HEK293 (cell line): ENCODE results near the gene FOLR2.

Experiments used
- CTCF ChIA-PET: fragments of 350-600 bp; formaldehyde crosslinking; extraction: SDS; loops from one replicate; lab custom pipeline; 2021; ENCODE audit warnings: antibody characterized with exemption; lab: Yijun Ruan, JAX
- POLR2A ChIA-PET: fragments of 300-600 bp; formaldehyde crosslinking; extraction: SDS; loops from one replicate; lab custom pipeline; 2020; ENCODE audit warnings: antibody characterized with exemption, inconsistent platforms; lab: Yijun Ruan, JAX
- H3K27ac ChIP-seq: fragments of 200-500 bp; sonication (Bioruptor generic); 2 replicates; pipeline ENCODE4 v1.5.1; 2014; ENCODE audit warnings: low read depth, low read length, control low read depth, inconsistent platforms; ENCODE audit errors: extremely low read depth
- H3K36me3 ChIP-seq, 2 experiments: fragments of 200-500 bp in 1 of 2; sonication (Bioruptor generic) in 1 of 2; 1 replicate in 1 of 2; 2 replicates in 1 of 2; pipeline ENCODE4 v1.5.1; 2014 to 2017; ENCODE audit warnings: inconsistent platforms in 2 of 2, low read length in 2 of 2; ENCODE audit not compliant: control insufficient read depth in 2 of 2, insufficient read depth in 1 of 2
- H3K4me1 ChIP-seq: fragments of 200-500 bp; sonication (Bioruptor generic); 2 replicates; pipeline ENCODE4 v1.5.1; 2014; ENCODE audit warnings: mild to moderate bottlenecking, low read length, inconsistent platforms; ENCODE audit not compliant: control insufficient read depth, insufficient read depth
- H3K4me3 ChIP-seq: 2 replicates; pipeline ENCODE4 v1.5.1; 2011; ENCODE audit warnings: low read depth, mild to moderate bottlenecking, control low read depth, low read length, moderate library complexity
- H3K9me3 ChIP-seq: fragments of 200-500 bp; sonication (Bioruptor generic); 2 replicates; pipeline ENCODE4 v1.5.1; 2014; ENCODE audit warnings: low read depth, low read length, inconsistent platforms; ENCODE audit not compliant: control insufficient read depth, insufficient read depth
- BCL11B ChIP-seq: fragments of 450-650 bp; formaldehyde crosslinking; IDR thresholded peaks from 2 replicates; pipeline ENCODE4 v1.5.1; 2016; ENCODE audit warnings: low read depth, missing biosample characterization, missing genetic modification characterization
- GLIS1 ChIP-seq: fragments of 450-650 bp; formaldehyde crosslinking; IDR thresholded peaks from 2 replicates; pipeline ENCODE4 v1.5.1; 2016; ENCODE audit warnings: missing biosample characterization, missing genetic modification characterization
- KLF1 ChIP-seq: fragments of 450-650 bp; formaldehyde crosslinking; IDR thresholded peaks from 2 replicates; pipeline ENCODE4 v1.5.1; 2016; ENCODE audit warnings: missing biosample characterization, missing genetic modification characterization
- KLF9 ChIP-seq: fragments of 450-650 bp; formaldehyde crosslinking; IDR thresholded peaks from 2 replicates; pipeline ENCODE4 v1.5.1; 2016; ENCODE audit warnings: missing biosample characterization, missing genetic modification characterization, low read depth
- SP2 ChIP-seq: fragments of 450-650 bp; formaldehyde crosslinking; IDR thresholded peaks from 2 replicates; pipeline ENCODE4 v1.5.1; 2016; ENCODE audit warnings: missing biosample characterization, missing genetic modification characterization
- WT1 ChIP-seq: fragments of 450-650 bp; formaldehyde crosslinking; IDR thresholded peaks from 2 replicates; pipeline ENCODE4 v1.5.1; 2016; ENCODE audit warnings: missing biosample characterization, missing genetic modification characterization
- ZBTB7A ChIP-seq: fragments of 450-650 bp; formaldehyde crosslinking; IDR thresholded peaks from 2 replicates; pipeline ENCODE4 v1.5.1; 2016; ENCODE audit warnings: low read depth, missing biosample characterization, missing genetic modification characterization
- ZNF112 ChIP-seq: fragments of 450-650 bp; formaldehyde crosslinking; IDR thresholded peaks from 2 replicates; pipeline ENCODE4 v1.5.0; 2017; ENCODE audit warnings: missing biosample characterization, missing genetic modification characterization
- ZNF157 ChIP-seq: fragments of 450-650 bp; formaldehyde crosslinking; IDR thresholded peaks from 2 replicates; pipeline ENCODE4 v1.5.1; 2016; ENCODE audit warnings: missing biosample characterization, missing genetic modification characterization
- ZNF221 ChIP-seq: fragments of 450-650 bp; formaldehyde crosslinking; IDR thresholded peaks from 2 replicates; pipeline ENCODE4 v1.5.1; 2017; ENCODE audit warnings: missing biosample characterization, missing genetic modification characterization, borderline replicate concordance
- ZNF324 ChIP-seq: fragments of 450-650 bp; formaldehyde crosslinking; IDR thresholded peaks from 2 replicates; pipeline ENCODE4 v1.5.1; 2016; ENCODE audit warnings: missing biosample characterization, missing genetic modification characterization
- ZNF510 ChIP-seq: fragments of 450-650 bp; formaldehyde crosslinking; IDR thresholded peaks from 2 replicates; pipeline ENCODE4 v1.5.1; 2018; ENCODE audit warnings: mild to moderate bottlenecking, missing genetic modification characterization, missing biosample characterization; ENCODE audit not compliant: insufficient replicate concordance
- ZNF555 ChIP-seq: fragments of 450-650 bp; formaldehyde crosslinking; conservative IDR thresholded peaks from 2 replicates; pipeline ENCODE4 v1.5.1; 2017; ENCODE audit warnings: missing biosample characterization, mild to moderate bottlenecking, missing genetic modification characterization, inconsistent platforms
- ZNF621 ChIP-seq: fragments of 450-650 bp; formaldehyde crosslinking; IDR thresholded peaks from 2 replicates; pipeline ENCODE4 v1.5.1; 2017; ENCODE audit warnings: missing biosample characterization, missing genetic modification characterization
- ZNF785 ChIP-seq: fragments of 450-650 bp; formaldehyde crosslinking; IDR thresholded peaks from 2 replicates; pipeline ENCODE4 v1.5.1; 2016; ENCODE audit warnings: missing biosample characterization, missing genetic modification characterization
- ZSCAN23 ChIP-seq: fragments of 450-650 bp; formaldehyde crosslinking; IDR thresholded peaks from 2 replicates; pipeline ENCODE4 v1.5.1; 2016; ENCODE audit warnings: missing biosample characterization, missing genetic modification characterization
- ZSCAN30 ChIP-seq: fragments of 450-650 bp; IDR thresholded peaks from 2 replicates; pipeline ENCODE4 v1.5.1; 2018; ENCODE audit warnings: missing biosample characterization, mild to moderate bottlenecking, missing genetic modification characterization, moderate library complexity
- TF ChIP-seq, protein P1 (sequence below): fragments of 450-650 bp; formaldehyde crosslinking; IDR thresholded peaks from 2 replicates; pipeline ENCODE4 v1.5.1; 2016; ENCODE audit warnings: missing biosample characterization, missing genetic modification characterization
- TF ChIP-seq, protein P2 (sequence below): fragments of 450-650 bp; formaldehyde crosslinking; IDR thresholded peaks from 2 replicates; pipeline ENCODE4 v1.5.0; 2017; ENCODE audit warnings: missing biosample characterization, missing genetic modification characterization, borderline replicate concordance
- TF ChIP-seq, protein P3 (sequence below): fragments of 450-650 bp; formaldehyde crosslinking; IDR thresholded peaks from 2 replicates; pipeline ENCODE4 v1.5.1; 2016; ENCODE audit warnings: missing biosample characterization, missing genetic modification characterization
- TF ChIP-seq, protein P4 (sequence below): fragments of 450-650 bp; formaldehyde crosslinking; IDR thresholded peaks from 2 replicates; pipeline ENCODE4 v1.5.1; 2016; ENCODE audit warnings: missing biosample characterization, missing genetic modification characterization

FOLR2 gene

DNA sequence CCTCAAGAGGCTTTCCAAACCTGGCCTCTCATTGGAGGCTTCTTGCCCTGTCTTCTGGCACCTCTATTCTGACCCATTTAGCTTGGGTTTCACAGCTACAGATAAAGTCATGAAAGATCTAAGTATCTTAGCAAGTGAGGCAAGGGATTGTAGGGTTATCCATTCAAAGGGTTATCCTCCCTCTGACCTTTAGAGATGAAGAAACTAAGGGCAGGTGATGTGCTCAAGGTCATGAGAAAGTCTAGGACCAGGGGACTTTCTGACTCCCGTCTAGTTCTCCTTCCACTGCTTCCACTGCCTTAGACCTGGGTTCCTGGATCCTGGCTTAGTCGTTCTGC, 20.1 kb downstream of the FOLR2 start:
- POLR2A ChIA-PET: interaction anchor here (1.1 to 4.5 kb wide), 3 partner anchors 10 to 34 kb away, joined by 3 to 42 read pairs (median 5); partner anchors contain the start of gene INPPL1
- H3K36me3 ChIP-seq: peaks cover 0 to 70% of the 10 kb centered on the region in 2 experiments; a peak in 2 of 3 replicates

DNA sequence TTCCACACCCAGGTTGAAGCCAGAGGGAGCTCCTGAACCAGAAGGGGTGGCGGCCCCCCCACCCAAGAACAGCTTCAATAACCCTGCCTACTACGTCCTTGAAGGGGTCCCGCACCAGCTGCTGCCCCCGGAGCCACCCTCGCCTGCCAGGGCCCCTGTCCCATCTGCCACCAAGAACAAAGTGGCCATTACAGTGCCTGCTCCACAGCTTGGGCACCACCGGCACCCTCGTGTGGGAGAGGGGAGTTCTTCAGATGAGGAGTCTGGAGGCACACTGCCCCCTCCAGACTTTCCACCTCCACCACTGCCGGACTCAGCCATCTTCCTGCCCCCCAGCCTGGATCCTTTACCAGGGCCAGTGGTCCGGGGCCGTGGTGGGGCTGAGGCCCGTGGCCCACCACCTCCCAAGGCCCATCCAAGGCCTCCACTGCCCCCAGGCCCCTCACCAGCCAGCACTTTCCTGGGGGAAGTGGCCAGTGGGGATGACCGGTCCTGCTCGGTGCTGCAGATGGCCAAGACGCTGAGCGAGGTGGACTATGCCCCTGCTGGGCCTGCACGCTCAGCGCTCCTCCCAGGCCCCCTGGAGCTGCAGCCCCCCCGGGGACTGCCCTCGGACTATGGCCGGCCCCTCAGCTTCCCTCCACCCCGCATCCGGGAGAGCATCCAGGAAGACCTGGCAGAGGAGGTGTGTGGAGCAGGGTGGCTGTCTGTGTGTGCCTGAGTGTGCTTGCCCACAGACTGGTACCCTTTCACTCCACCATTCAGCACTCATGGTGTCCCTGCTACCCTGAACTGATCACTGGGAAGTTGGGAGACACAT, 20.7 kb downstream of the FOLR2 start:
- Histone ChIP-seq H3K9me3 (no peaks in the 10 kb centered on the region), H3K27ac (no peak overlapping the region), H3K36me3 (peaks cover 0 to 64% of the 10 kb centered on the region in 2 experiments; a peak in 2 of 3 replicates), H3K4me3 (no peak overlapping the region), H3K4me1 (no peaks in the 10 kb centered on the region)
- POLR2A ChIA-PET: interaction anchor here (0.9 to 4.5 kb wide), 4 partner anchors 11 to 194 kb away, joined by 3 to 42 read pairs (median 4); partner anchors contain the start of gene INPPL1
- CTCF ChIA-PET: interaction anchor here (0.6 to 3.5 kb wide), 15 partner anchors 9 to 212 kb away, joined by 3 to 26 read pairs (median 4); partner anchors contain the start of gene INPPL1
- TF ChIP-seq ZSCAN30 (tag by site-specific recombination): no peak
- peak; percentile 24; the same call in 1 of the 2 replicates for TF ChIP-seq GLIS1 (tag by site-specific recombination)

More for the DNA sequence above, 20.1 kb downstream of the FOLR2 start:
- no peaks in the 10 kb centered on the region for H3K9me3 ChIP-seq
- no peaks in the 10 kb centered on the region for H3K4me1 ChIP-seq
- CTCF ChIA-PET: interaction anchor here (0.6 to 3.5 kb wide), 8 partner anchors 10 to 194 kb away, joined by 3 to 26 read pairs (median 4); partner anchors contain the start of gene INPPL1
- no peak overlapping the region for H3K27ac ChIP-seq
- no peak overlapping the region for H3K4me3 ChIP-seq
- TF ChIP-seq ZNF112 (tag by site-specific recombination) (no peak), ZNF510 (tag by site-specific recombination) (no peak), ZNF324 (tag by site-specific recombination) (no peak), ZNF555 (tag by site-specific recombination) (no peak), KLF9 (tag by site-specific recombination) (no peak), ZSCAN23 (tag by site-specific recombination) (no peak), ZNF621 (no peak), WT1 (tag by site-specific recombination) (no peak), ZNF221 (tag by site-specific recombination) (no peak), SP2 (no peak), ZNF157 (tag by site-specific recombination) (no peak)
- TF ChIP-seq, protein P1, sequence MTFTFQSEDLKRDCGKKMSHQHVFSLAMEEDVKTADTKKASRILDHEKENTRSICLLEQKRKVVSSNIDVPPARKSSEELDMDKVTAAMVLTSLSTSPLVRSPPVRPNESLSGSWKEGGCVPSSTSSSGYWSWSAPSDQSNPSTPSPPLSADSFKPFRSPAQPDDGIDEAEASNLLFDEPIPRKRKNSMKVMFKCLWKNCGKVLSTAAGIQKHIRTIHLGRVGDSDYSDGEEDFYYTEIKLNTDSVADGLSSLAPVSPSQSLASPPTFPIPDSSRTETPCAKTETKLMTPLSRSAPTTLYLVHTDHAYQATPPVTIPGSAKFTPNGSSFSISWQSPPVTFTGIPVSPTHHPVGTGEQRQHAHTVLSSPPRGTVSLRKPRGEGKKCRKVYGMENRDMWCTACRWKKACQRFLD (tag by site-specific recombination): no peak
- TF ChIP-seq, protein P2, sequence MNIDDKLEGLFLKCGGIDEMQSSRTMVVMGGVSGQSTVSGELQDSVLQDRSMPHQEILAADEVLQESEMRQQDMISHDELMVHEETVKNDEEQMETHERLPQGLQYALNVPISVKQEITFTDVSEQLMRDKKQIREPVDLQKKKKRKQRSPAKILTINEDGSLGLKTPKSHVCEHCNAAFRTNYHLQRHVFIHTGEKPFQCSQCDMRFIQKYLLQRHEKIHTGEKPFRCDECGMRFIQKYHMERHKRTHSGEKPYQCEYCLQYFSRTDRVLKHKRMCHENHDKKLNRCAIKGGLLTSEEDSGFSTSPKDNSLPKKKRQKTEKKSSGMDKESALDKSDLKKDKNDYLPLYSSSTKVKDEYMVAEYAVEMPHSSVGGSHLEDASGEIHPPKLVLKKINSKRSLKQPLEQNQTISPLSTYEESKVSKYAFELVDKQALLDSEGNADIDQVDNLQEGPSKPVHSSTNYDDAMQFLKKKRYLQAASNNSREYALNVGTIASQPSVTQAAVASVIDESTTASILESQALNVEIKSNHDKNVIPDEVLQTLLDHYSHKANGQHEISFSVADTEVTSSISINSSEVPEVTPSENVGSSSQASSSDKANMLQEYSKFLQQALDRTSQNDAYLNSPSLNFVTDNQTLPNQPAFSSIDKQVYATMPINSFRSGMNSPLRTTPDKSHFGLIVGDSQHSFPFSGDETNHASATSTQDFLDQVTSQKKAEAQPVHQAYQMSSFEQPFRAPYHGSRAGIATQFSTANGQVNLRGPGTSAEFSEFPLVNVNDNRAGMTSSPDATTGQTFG (tag by site-specific recombination): no peak

DNA sequence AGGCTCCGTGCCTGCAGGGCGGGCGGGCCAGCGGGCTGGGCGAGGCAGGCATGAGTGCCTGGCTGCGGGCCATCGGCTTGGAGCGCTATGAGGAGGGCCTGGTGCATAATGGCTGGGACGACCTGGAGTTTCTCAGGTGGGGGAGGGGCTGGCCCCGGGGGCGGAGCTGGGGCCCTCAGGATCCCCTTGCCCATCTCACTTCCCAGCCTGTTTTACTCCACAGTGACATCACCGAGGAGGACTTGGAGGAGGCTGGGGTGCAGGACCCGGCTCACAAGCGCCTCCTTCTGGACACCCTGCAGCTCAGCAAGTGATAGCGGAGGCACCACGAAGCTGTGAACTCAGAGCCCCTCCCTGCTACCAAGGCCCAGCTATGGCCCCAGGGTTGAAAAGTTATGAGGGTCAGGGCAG, 21.5 kb downstream of the FOLR2 start:
- Histone ChIP-seq H3K27ac (no peak overlapping the region), H3K9me3 (no peaks in the 10 kb centered on the region), H3K4me3 (no peak overlapping the region), H3K36me3 (peaks cover 0 to 57% of the 10 kb centered on the region in 2 experiments; a peak in 2 of 3 replicates), H3K4me1 (no peaks in the 10 kb centered on the region)
- ChIA-PET CTCF (interaction anchor here (0.6 to 3.5 kb wide), 14 partner anchors 10 to 213 kb away, joined by 3 to 26 read pairs (median 4); partner anchors contain the start of gene INPPL1), POLR2A (interaction anchor here (0.6 to 4.5 kb wide), 4 partner anchors 12 to 193 kb away, joined by 3 to 42 read pairs (median 4); partner anchors contain the start of gene INPPL1)
- TF ChIP-seq BCL11B (tag by site-specific recombination) (no peak), KLF1 (tag by site-specific recombination) (peak; percentile 77), ZBTB7A (no peak), ZNF785 (tag by site-specific recombination) (peak; percentile 94)
- TF ChIP-seq, protein P3, sequence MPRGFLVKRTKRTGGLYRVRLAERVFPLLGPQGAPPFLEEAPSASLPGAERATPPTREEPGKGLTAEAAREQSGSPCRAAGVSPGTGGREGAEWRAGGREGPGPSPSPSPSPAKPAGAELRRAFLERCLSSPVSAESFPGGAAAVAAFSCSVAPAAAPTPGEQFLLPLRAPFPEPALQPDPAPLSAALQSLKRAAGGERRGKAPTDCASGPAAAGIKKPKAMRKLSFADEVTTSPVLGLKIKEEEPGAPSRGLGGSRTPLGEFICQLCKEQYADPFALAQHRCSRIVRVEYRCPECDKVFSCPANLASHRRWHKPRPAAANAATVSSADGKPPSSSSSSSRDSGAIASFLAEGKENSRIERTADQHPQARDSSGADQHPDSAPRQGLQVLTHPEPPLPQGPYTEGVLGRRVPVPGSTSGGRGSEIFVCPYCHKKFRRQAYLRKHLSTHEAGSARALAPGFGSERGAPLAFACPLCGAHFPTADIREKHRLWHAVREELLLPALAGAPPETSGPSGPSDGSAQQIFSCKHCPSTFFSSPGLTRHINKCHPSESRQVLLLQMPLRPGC (tag by site-specific recombination): no peak
- TF ChIP-seq, protein P4, sequence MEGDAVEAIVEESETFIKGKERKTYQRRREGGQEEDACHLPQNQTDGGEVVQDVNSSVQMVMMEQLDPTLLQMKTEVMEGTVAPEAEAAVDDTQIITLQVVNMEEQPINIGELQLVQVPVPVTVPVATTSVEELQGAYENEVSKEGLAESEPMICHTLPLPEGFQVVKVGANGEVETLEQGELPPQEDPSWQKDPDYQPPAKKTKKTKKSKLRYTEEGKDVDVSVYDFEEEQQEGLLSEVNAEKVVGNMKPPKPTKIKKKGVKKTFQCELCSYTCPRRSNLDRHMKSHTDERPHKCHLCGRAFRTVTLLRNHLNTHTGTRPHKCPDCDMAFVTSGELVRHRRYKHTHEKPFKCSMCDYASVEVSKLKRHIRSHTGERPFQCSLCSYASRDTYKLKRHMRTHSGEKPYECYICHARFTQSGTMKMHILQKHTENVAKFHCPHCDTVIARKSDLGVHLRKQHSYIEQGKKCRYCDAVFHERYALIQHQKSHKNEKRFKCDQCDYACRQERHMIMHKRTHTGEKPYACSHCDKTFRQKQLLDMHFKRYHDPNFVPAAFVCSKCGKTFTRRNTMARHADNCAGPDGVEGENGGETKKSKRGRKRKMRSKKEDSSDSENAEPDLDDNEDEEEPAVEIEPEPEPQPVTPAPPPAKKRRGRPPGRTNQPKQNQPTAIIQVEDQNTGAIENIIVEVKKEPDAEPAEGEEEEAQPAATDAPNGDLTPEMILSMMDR (tag by site-specific recombination): peak; percentile 30; the same call in 1 of the 2 replicates
